Stimulated activated effector memory CD8-positive, alpha-beta T cell treated with anti-CD3 and anti-CD28 coated beads, Interleukin-12 subunit alpha, Interleukin-12 subunit beta, amount 100 ng/mL, for 72 hours (primary cell): ENCODE results near the gene AKT1.

Experiments
- ATAC-seq: fragments of 150-1000 bp; cut with Tn5 transposase; 2 replicates; pipeline ENCODE4 v1.10.0; 2021
- DNase-seq, 2 donors: peaks; one replicate each; pipeline ENCODE4 v3.0.0; 2021 to 2022; ENCODE audit warnings: low spot score in 2 of 2
- H3K27ac Mint-ChIP-seq: one replicate; pipeline ENCODE4 v1.8.0; 2022; ENCODE audit warnings: mild to moderate bottlenecking, mixed read lengths
- H3K36me3 Mint-ChIP-seq: one replicate; pipeline ENCODE4 v1.8.0; 2022; ENCODE audit warnings: mild to moderate bottlenecking, mixed read lengths
- H3K4me1 Mint-ChIP-seq: one replicate; pipeline ENCODE4 v1.8.0; 2022; ENCODE audit warnings: mixed read lengths
- H3K4me3 Mint-ChIP-seq: one replicate; pipeline ENCODE4 v1.8.0; 2022; ENCODE audit warnings: mild to moderate bottlenecking, mixed read lengths
- H3K9me3 Mint-ChIP-seq: one replicate; pipeline ENCODE4 v1.8.0; 2022; ENCODE audit warnings: mixed read lengths

The AKT1 gene

DNA sequence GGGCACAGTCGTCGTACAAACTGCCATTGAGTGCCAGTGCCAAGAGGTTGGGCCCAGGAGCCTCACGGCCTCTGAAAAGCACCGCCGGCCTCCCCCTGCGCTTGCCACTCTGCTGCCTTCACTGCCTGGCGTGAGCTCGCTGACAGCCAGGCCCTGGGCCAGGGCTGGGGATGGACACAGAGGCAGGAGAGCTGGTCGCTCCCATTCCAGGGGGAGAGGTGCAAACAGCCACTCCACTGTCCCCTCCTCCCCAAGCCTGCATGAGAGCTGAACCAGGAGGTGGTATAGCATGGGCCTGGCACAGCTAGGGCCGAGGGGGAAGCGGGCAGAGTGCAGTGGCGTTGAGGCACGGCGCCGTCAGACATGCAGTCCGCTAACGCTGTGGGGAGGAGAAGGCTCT is 66.9 kb downstream of the AKT1 start:
- Mint-ChIP-seq H3K36me3 (no peaks in the 10 kb centered on the region), H3K27ac (no peak overlapping the region), H3K4me1 (peaks cover 14% of the 10 kb centered on the region), H3K4me3 (no peak overlapping the region), H3K9me3 (no peaks in the 10 kb centered on the region)
- ATAC-seq: no peak
- no peak for DNase-seq

DNA sequence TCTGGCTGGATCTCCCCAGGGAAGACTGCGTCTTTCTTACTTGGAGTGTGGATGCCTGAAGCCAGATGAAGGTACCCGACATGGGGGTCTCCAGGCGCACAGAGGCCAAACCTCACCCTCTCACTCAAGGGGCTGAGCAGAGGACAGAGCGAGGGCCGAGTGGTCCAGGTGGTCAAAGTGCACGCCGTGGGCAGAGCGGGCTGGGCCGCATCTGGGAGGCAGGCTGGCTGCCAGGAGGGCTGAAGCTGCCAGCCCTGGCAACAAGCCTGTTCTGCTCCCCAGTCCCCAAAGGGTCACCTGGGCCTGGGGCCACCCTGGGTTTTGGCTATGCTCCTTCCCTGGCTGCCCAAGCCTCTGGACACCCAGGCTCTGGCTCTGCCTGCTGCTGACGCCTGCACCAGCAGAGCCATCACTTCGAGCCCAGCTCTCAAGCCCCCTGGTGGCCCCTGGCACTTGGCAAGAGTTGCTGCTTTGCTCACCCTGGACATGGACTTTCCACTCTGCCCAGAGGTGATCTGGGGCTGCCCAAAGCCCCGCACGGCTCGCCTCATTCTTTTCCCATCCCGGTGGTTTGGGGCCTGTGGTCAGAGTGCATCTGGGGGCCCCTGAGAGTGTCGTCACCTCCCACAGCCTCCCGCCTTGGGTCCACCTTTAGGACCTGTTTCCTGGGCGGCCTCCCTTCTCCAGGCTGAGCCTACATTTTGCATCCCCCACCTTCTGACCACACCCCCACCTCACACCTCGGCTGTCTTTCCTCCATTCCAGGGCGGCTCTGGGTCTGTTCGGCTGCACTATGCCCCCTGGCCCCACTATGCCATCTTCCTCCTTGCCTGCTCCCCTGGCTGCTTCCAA is 68.7 kb downstream of the AKT1 start:
- H3K9me3 Mint-ChIP-seq: no peaks in the 10 kb centered on the region
- H3K36me3 Mint-ChIP-seq: no peaks in the 10 kb centered on the region
- H3K27ac Mint-ChIP-seq: no peak overlapping the region
- no peak overlapping the region for H3K4me3 Mint-ChIP-seq
- ATAC-seq (no peak), DNase-seq (no peak)
- peaks cover 14% of the 10 kb centered on the region for H3K4me1 Mint-ChIP-seq

DNA sequence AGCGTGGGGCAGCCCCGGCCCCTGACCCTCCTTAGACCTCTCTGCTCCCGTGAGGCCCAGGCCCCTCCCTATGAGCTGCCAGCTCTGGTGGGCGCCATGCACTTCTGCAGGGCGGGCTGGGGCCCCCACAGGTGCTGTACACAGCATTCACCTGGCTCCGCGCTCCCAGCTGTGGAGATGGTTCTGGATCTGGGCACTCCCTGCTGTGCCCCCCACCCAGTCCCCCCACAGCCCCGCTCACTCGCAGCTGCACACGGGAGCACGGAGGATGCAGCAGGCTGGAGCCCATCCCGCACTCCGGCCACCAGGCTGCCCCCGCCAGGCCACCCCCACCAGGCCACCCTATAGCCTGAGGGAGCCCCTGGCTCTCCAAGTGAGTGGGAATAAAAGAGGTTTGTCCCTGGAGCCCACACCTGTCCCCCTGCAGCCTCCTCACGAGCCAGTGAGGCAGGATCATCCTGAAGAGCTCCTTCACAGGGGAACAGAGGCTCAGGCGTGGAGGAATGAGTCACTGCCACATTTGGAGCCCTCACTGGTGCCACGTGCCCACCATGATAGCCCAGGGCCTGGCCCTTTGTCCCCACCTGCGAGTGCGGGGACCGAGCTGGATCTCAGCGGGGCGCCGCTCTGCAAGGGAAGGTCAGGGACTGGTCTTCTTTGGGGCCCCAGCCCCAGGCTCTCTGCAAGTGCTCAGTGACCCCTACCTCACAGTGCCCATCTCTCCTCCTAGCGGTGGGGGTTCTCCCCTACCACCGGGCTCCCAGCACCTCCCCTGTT is 69.6 kb downstream of the AKT1 start:
- Mint-ChIP-seq H3K4me1 (peaks cover 14% of the 10 kb centered on the region), H3K36me3 (no peaks in the 10 kb centered on the region), H3K4me3 (peak overlapping the region; percentile 55), H3K9me3 (no peaks in the 10 kb centered on the region), H3K27ac (no peak overlapping the region)
- no peak for ATAC-seq
- DNase-seq: no peak

DNA sequence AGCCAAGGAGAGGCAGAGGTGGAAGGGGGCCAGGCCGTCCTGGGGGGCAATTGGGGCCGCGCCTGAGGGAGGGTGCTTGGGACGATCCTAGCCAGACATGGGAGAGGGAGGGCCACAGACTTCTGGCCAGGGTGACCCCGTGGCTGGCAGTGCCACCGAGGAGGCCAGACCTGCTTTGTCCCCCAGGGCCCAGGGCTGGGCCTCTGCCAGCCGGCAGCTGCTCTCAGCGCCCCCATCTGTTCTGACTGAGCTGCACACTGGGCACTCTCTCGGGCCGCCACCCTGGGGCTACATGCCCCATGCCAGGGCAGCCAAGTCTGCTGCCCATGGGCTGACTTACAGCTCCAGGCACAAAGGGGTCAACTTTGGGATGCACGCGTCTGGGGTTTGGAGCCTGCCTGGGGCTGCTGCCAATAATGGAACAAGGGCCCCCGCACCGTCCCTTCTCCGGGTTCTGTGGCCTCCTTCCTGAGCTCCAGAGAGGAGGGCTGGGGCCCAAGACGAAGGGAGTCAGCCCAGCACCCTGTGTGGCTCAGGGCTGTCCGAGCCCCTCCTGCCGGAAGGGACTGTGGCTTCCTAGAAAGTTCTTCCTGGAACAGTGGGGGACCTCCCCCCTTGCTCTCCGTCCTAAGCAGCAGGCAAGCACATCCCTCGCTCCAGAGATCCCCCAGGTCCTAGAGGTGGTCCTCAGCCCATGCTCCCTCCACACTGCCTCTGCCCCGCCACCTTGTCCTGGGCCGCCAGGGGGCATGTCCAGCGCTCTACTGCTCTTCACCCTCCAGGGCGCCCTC is 70.4 kb downstream of the AKT1 start:
- ATAC-seq: no peak
- H3K36me3 Mint-ChIP-seq: no peaks in the 10 kb centered on the region
- no peaks in the 10 kb centered on the region for H3K9me3 Mint-ChIP-seq
- H3K4me3 Mint-ChIP-seq: peak overlapping the region; percentile 55
- no peak for DNase-seq
- H3K4me1 Mint-ChIP-seq: peaks cover 14% of the 10 kb centered on the region
- H3K27ac Mint-ChIP-seq: no peak overlapping the region

DNA sequence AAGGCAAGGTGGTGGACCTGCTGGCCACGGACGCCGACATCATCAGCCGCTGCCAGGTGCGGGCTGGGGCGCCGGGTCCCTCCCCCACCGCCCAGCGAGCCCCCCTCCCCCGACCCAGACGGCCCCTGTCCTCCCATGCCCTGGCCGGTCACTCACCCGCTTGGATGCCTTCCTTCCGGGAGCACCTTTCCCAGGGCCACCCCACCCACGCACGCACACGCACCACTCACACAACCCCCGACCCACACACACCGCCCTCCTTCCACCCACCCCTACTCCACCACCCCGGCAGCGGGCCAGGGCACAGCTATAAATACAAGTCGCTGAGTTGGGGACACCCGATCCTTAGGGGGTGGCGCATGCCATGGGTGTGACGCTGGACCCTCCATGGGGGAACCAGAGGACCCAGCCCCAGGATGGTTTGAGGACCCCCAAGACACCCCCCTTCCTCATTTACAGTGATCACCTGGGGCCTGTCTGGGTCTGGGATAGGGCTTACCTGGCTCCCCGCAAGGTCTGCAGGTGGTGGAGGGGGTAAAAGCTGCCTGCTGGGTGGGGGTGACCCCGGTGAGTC is 71.1 kb downstream of the AKT1 start:
- peak; percentile 3 for ATAC-seq
- no peak for DNase-seq
- peak overlapping the region; percentile 55 for H3K4me3 Mint-ChIP-seq
- no peak overlapping the region for H3K27ac Mint-ChIP-seq
- no peaks in the 10 kb centered on the region for H3K36me3 Mint-ChIP-seq
- H3K4me1 Mint-ChIP-seq: peaks cover 14% of the 10 kb centered on the region
- H3K9me3 Mint-ChIP-seq: no peaks in the 10 kb centered on the region

DNA sequence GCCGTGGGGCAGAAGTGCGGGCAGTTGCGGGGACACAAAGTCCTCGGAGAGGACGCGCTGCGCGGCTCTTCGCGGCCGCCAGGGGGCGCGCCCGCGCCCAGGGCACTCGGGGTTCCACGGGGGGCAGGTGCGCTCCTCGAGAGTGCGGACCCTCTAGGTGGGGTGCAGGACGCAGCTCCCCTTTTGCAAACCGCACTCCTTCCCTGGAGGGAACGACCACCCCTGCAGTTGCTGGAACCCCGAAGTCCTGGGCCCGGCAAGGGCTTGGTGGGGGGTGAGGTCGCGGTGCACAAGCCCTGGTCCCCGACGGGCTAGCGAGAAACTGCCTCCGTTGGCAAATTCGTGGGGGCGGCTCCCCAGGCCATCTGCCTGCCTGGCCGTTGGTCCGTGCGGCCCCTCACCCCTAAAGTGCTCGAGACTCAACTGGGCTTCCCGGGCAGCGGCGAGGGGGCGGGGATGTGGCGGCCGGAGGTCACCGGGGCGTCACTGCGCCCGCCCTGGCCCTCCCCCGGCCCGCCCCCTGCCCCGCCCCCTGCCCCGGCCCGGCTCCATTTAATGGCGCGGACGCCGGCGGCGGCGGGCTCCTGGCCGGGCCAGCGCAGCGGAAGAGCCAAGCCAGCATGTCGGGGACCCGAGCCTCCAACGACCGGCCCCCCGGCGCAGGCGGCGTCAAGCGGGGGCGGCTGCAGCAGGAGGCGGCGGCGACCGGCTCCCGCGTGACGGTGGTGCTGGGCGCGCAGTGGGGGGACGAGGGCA is 71.7 kb downstream of the AKT1 start, which contains the start of gene ADSS1:
TSS of gene ADSS1 (plus strand) at position 579 of the 756 bp plus-strand sequence. CDS start at position 621, 42 bp downstream.
- H3K4me3 Mint-ChIP-seq: peak within 1 kb of the TSS; percentile 55
- ATAC-seq: peak; percentile 78
- no peak within 1 kb of the TSS for H3K27ac Mint-ChIP-seq

DNA sequence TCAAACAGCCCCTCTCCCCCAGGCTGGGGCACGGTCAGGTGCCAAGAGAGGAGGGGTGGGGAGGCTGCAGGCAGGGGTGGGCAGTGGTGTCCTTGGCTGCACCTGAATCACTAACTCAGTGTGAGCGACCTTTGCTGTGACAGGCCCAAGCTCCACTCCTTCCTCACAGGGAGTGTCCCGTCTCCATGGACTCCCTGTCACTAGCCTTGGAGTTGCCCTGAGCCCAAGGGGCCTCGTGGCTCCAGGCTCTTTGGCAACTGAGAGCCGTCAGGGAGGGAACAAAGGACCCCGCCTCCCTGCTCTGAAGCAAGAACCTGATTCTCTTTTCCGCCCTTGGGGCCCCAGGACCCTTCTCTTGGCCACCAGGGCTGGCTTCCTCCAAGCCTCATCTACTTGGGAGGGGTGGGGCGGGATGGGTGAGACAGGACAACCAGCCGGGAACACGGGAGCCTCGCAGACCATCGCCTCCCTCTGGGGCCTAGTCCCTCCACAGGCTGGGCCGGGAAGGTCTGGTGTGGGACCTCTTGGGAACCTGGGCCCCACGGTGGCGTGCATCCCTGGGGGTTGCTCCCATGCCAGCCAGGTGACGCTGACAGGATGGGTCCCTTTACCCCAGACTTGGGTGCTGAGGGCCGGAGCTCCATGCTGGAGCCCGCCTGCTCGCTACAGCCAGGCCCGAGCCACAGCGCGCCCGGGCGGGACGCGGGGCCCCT is 72.5 kb downstream of the AKT1 start:
- H3K4me1 Mint-ChIP-seq: peaks cover 8% of the 10 kb centered on the region
- peak overlapping the region; percentile 55 for H3K4me3 Mint-ChIP-seq
- peaks cover under 1% of the 10 kb centered on the region for H3K36me3 Mint-ChIP-seq
- no peak overlapping the region for H3K27ac Mint-ChIP-seq
- ATAC-seq: no peak
- H3K9me3 Mint-ChIP-seq: no peaks in the 10 kb centered on the region
- DNase-seq: no peak

More for the DNA sequence above, 71.7 kb downstream of the AKT1 start, which contains the start of gene ADSS1:
- H3K36me3 Mint-ChIP-seq: no peaks in the 10 kb centered on the region
- H3K9me3 Mint-ChIP-seq: no peaks in the 10 kb centered on the region
- H3K4me1 Mint-ChIP-seq: peaks cover 9% of the 10 kb centered on the region
- DNase-seq: peak; percentile 73 to 89

DNA sequence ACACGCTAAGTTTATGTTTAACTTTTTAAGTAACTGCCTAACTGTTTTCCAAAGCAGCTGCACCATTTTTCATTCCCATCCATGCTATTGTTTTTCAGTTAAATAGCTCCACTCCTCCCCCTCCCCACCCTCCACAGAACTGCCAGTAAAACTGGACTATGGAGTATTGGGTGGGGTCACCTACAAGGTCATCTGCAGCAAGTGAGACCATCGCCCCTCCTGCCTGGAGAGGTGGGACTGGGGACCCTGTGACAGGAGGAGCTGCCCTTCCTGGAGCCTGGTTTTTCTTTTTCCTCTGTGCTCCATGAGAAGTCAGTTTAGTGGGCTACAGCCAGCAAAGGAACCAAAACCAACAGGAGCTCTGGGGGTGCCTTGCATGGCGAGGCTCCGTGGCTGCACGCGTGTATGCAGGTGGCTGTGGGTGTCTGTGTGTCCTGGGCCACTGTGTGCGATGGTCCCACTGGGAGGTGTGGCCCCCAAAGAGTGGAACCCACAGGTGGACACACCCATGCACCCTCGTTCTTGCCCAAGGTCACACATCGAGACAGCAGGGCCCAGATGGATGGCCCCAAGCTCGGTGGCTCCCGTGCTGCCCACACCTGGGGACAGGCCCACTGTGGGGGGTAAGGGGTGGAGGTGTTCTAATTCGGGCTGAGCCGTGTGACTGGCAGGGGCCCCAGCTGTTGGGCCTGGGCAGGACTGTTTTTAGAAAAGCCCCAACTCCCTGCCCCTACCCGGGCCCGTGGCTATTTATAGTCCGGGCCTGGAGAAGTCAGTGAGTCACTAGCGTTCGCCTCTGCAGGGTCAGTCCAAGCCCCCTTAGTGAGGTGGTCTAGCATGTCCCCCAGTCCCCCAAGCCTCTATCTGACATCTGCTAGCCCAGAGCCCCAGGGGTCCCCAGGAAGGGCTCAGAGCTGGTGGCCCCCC is 73.8 kb downstream of the AKT1 start:
- H3K4me3 Mint-ChIP-seq: no peak overlapping the region
- H3K36me3 Mint-ChIP-seq: peaks cover 6% of the 10 kb centered on the region
- ATAC-seq (no peak), DNase-seq (no peak)
- H3K27ac Mint-ChIP-seq: no peak overlapping the region
- H3K4me1 Mint-ChIP-seq: no peaks in the 10 kb centered on the region
- no peaks in the 10 kb centered on the region for H3K9me3 Mint-ChIP-seq
